GM03348 (cell line): Measurements from ENCODE around the gene RRAD.

Source experiments
- DNase-seq: peaks from one replicate; pipeline ENCODE4 v3.0.0; 2012; ENCODE audit warnings: low spot score

The RRAD gene

DNA sequence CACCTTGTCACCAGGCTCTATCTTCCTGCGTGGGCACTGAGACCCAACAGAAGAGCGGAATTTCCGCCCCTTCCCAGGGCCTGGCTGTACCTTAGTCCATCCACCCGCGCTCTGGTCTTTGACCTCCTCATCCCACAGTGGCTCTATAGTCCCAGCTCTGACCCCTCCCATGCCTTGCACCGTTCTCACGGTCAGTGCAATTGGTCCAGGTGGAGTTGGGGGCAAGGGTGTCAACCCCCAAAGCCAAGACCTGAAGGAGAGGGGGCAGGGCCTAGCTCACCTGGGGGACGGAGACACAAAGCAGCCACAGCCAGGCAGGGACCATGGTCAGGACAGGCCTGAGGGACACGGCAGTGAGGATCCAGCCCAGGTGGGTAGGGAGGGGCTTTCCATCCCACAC is 7.6 kb downstream of the RRAD start:
- DNase-seq = no peak

DNA sequence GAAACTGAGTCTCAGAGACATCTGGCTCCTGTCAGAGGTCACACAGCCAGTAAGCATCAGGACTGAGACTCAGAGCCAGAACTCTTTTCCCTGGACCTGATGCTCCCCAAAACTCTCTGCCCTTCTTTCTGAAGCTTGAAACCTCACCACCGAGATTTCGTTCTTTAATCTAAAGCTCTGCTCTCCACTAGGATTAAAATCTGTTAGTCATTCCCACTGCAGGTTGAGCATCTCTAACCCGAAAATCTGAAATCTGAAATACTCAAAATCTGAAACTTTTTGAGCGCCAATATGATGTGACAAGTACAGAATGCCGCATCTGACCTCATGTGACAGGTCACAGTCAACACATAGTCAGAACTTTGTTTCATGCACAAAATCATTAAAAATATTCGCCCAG is 8.8 kb downstream of the RRAD start:
- DNase-seq = no peak

DNA sequence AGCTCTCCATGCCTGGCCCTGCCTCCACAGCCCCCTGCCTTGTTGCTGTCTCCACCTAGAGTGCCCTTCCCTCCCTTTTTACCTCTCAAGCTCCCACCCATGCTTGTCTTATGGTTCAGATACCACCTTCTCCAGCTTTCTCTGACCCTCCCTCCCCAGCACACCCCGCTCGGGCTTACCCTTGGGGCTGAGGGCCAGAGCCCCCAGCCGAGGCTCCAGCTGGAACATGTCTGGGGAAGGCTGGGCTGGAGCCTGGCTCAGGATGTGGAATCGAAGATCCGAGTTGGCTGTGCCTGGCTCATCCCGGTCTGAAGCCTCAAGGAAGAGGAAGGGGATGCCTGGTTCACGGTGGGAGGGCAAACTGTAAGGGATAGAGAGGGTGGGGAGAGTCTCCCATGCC is 10.3 kb downstream of the RRAD start:
- no peak for DNase-seq

DNA sequence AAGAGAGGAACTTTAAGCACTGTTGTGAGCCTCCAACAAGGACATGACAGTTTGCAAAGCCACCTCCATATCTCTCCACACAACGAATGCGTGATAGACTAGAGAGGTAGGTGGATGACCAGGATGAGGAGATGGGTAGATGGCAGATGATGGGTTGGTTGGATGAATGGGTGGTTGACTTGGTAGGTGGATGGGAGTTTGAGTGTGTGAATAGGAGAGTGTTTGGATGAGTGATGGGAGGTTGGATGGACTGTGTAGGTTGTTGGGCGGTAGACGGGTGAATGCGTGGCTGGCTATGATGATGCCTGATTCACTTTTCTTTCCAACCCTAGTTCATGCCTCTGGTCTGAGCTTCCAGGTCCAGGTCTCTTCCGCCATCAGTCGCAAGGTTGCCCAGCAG is 10.8 kb downstream of the RRAD start:
- DNase-seq = no peak

- DNase-seq = no peak
These were observed 11.6 kb downstream of the RRAD start for GRCh38 chr16:66913711-66914110.

DNA sequence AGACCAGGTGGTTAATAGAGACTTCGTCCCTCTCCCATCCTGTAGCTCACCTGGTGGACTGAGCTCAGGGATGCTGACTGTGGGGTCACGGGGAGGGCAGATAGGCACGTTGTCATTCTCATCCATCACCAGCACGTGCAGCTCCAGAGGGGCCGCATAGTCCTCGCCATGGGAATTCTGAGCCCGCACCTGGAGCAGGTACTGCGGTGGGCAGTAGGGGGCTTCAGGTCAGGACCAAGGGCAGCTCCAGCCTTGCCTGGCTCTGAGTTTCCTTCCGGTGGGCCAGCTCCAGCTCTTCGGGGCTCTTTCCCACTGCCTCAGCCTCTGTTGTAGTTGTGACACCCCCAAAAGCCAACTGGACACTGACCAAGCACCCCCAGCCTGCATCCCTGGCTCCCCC is 12.3 kb downstream of the RRAD start:
- DNase-seq = no peak

- no peak for DNase-seq
These were observed 13.5 kb downstream of the RRAD start for GRCh38 chr16:66911801-66912200.

- DNase-seq = no peak
These were observed 14.2 kb downstream of the RRAD start for GRCh38 chr16:66911112-66911511.

DNA sequence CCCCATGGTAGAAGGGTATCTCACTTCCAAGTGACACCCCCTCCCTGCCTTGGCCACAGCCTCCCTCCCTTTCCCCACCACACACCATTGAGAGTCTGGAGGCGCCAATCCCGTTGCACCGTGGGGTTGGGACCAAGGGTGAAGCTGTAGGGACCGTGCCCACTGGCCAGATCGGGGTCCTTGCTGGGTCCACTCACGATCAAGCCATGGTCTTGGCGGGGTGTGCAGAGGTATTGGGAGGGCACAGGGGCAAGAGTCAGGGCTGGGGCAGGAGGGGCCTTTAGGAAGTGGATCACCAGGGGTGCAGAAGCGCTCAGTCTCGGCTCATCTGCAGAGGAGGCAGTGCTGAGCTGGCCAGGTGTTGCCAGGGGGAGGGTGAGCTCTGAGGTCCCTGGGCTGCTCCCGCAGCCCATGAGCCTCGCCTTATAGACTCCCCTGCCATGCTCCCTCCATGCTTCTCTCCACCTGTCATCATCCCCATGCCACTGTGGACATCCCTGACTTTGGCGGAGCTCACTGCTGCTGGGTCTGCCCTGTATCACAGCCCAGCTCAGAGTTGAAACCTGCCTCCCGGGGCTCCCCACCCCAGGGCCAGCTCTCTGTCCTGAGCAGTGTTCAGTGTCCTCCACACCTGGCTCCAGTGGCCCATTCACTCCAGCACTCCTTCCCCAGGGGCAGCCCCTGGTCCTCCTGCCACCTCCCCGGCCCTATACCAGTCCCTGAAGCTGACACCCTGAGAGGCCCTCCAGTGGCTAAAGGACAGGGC is 15.0 kb downstream of the RRAD start:
- DNase-seq = no peak

DNA sequence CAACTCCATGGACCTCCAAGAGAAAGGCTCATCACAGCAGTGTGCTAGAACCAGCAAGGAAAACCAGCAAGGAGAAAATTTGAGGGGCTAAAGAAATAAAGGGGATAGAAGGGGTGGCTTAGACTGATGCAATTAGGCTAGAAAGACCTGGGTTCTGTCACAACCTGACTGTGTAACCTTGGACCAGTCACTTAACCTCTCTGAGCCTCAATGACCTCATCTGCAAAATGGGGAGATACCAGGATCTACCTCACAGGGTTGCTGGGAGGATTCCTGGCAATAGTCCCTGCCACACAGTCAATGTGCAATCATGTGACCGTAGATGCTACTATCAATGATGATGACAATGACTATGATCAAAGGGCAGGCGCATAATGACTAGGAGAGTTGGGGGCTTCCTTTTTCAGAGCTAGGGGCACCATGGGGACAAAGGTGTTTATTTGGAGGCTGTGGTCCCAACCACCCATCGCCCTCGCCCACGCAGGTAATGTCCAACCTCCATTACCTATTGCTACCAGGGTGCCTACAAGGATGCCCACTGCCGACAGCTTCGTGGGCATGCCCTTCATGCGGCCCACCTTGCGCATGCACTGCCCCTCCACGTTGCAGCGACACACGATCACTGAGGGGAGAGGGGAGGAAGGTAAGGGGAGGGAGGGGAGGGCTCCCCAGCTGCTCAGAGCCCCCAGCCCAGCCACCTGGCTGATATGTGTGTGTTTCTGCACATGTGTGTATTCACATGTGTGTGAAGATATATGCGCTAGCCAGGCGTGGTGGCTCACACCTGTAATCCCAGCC is 16.4 kb downstream of the RRAD start:
- no peak for DNase-seq

GRCh38 chr16:66908116-66908515 is 17.2 kb downstream of the RRAD start:
- DNase-seq = no peak

DNA sequence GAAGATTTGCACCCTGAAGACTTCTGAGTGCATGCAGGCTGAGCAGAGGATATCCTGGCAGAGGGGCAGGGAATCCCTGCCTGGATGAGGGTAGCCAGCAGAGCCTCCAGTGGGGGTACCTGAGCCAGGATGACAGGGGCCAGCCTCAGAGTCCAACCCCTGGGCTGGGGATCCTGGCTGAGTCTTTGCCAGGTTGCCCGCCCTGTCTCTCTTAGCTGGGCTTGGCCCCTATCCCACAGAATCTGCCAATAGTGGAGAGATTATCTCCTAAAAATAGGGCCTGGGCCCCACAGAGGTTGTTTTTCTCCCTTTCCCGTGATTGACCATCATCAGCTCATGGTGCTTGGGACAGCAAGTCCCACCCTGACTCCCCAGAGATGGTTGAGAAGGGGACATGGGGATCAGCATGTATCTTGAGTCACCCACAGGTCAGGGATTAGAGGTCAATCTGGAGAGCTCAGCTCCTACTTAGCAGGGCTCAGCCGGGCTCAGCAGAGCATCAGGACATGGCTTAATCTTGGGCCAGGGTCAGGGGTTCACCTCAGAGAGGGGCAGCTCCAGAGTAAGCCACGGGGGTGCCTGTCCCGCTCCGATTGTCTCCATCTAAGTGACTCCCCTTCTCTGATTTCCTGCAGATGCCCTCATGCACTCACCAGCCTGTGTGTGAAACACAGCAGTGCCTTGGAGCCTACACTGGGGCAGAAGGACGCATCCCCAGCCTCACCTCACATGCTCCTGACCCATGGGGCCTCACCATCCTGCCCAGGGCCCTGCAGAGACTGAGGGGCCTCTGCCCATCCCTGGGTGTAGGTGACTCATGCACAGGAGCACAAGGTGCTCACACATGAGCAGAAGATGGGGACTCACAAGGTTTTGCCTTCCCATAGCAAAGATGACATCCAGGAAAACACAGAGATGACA is 18.2 kb downstream of the RRAD start:
- no peak for DNase-seq

- no peak for DNase-seq
These were observed 19.4 kb downstream of the RRAD start for GRCh38 chr16:66905633-66906539.

DNA sequence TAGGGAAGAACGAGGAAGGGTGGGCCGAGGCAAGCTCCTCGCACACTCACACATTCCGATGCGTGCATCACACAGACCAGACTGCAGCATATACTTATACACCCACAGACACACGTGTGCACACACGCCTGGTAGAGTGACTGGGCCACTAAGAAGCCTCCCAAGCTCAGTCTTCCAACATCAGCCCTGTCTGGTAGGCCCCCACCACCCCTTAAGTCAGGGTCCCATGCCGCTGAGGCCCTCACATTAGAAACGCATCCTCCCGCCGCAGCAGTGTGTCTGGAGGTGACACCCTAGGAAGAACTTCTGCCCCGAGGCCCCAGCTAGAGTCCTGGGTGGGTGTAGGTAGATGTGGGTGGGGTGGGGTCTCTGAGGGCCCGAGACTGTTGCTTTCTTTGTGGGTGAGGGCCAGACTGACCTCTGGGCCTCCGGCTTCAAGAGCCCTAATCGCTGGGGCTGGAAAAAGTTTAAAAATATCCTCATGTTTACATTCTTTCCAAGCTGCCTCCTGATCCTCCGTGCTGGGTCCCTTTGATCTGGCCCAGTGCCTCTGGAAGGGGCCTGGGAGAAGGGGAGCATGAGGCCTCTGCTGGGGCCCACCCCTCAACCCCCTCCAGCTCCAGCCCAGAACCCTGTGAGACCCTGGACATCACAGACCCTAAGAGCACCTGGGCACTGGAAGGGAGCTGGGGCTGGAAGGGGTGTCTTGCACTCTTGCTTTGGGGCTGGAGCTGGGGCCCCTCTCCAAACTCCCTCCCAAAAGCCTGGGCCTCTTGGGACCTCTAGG is 20.3 kb downstream of the RRAD start:
- DNase-seq = no peak

DNA sequence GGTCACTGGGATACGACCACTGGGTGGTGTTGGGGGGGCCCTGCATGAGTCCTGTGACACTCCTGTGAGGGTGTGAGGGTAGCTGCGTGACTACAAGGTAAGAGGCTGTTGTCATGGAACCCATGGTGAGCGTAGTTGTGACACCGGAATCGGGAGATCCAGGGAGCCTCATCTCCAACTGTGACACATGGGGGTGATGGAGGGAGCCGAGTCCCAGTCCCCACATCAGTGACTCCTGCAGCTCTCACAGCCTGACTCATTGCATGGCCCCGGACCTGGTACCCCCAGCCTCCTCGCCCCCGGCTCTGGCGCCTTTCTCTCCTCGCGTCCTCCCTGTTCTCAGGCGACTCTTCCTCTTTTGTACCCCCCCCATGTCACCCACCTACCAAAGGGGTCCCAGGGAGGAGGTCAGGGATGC is 20.9 kb downstream of the RRAD start:
- no peak for DNase-seq

GRCh38 chr16:66903544-66904427 is 21.5 kb downstream of the RRAD start:
- no peak for DNase-seq

DNA sequence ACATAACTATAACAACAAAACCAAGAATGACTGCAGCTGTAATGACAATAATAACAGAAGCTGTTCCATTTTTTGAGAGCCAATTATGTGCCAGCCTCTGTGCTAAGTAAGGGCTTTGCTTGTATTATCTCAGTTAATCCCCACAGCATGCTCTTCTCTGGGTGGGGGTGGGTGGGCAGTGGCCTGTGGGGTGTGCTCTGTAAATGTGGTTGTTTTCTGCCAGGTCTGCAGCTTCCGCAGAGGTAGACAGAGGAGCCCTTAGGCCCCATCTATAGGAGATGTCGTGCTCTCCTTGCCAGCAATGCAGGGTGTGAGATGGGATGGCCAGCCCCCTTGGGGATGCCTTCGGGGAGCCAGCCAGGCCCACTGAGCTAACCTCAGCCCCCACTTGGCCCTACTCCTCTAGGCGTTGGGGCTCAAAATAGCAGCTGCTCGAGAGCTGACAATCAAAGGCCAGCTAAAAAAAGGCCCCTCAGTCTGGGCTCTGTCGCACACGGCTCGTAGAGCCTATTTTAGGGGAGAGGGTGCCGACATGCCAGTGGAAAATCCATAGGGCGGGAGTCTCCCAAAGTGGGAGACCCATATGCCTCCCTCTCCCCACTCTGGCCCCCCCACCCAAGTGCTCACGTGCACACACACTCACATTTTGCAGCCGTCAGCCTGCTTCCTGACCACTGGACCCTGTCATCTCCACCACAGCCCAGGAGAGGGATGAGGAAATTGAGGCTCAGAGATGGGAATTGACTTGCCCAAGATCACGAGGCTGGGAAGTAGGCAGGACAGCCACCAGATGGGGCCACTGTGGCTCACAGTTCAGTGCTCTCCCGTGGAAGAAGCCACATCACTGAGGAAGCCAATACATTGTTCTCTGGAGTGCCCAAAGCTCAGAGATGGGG is 22.4 kb downstream of the RRAD start:
- no peak for DNase-seq

DNA sequence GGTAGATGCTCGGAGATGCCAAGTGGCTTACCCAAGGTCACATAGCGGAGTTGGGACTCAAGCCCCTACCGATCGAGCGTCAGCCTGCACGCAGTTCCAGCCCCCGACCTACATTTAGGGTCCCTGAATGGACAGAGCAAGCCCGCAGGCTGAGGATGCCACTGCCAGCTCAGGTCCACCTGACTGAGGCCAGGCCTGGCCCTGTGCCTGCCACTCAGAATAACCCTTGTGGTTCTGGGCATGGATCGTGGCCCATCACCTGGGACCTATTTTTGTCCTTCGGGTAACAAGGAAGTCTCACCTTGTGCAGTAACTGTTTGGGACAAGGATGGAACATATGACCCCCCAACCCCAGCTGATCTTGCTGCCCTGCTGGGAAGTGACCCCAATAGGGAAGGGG is 23.7 kb downstream of the RRAD start:
- DNase-seq = no peak
